NCI-H2196 treated with DMSO at 0.1 percent for 48 hours (cell line): ENCODE results near the gene ISCA2.
A peak's percentile ranks its signal among the peaks of the same experiment; 100 is the strongest.

Source experiments
- DNase-seq: peaks from one replicate; lab custom pipeline; 2025; ENCODE audit not compliant: unreplicated experiment; lab: John Stamatoyannopoulos, UW

ISCA2 gene

GRCh38 chr14:74507840-74508239 is 14.3 kb downstream of the ISCA2 start:
- no peak for DNase-seq

DNA sequence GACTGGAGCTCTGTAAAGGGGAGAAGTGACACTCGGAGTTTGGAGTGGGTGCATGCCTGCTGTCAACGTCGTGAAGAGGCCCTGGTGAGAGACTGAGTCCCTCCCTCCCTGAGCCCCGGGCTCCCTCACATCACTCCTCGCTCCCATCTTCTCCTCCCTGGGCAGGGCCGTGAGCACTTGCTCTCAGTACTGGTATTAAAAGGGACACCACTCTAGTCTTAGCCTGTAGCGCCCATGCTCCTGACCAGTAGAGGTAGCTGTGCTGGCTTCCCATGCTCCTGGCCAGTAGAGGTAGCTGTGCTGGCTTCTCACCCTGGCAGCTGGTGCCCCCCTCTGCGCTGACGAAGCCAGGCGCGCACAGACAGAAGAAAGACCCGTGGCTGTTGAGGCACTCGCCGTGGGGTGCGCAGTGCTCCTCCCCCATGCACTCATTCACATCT is 14.7 kb downstream of the ISCA2 start:
- no peak for DNase-seq

DNA sequence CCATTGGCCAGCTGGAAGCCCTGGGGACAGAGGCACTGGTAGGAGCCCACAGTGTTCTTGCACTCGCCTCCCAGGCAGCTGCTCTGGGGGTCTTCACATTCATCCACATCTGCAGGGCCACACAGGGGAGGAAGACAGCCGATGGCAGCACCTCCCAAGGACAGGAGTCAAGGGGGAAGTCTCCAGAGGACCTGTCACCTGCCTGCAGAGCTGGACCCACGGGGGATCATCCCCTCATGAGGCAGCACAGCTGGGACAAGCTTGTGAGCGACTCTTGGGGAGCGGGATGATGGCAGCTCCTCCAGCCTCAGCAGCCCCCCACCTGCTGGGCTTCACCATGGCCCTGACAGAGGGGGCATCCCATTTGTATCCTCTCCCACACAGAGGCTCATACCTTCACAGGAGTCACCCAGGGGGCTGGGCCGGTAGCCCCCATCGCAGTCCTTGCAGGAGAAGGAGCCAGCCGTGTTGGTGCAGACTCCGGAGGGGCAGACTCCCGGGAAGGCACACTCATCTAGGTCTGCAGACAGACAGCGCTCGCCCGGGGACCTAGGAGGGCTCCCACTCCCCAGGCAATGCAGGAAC is 15.4 kb downstream of the ISCA2 start:
- no peak for DNase-seq

- DNase-seq: no peak
Measured at GRCh38 chr14:74509587-74510222, 16.1 kb downstream of the ISCA2 start.

GRCh38 chr14:74510223-74510931 is 16.8 kb downstream of the ISCA2 start:
- DNase-seq: no peak

DNA sequence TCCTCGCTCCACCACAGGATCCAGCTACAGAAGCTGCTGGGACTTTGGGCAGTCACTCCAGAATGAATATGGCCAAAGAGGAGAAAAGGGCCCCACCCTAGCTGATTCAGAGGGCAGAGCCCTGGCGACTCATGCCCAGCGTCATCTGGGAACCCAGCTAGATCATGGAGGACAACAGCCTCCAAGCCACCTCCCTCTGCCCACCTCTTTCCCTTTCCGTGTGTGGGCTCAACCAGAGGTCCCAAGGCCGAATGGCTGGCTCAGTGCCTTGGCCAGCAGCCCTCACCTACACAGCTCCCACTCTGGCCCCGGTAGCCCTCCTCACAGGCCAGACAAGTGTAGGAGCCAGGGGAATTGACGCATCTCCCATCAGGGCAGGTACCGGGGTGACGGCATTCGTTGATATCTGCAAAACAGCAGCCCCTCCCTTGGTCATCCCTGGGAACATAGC is 17.4 kb downstream of the ISCA2 start:
- no peak for DNase-seq

DNA sequence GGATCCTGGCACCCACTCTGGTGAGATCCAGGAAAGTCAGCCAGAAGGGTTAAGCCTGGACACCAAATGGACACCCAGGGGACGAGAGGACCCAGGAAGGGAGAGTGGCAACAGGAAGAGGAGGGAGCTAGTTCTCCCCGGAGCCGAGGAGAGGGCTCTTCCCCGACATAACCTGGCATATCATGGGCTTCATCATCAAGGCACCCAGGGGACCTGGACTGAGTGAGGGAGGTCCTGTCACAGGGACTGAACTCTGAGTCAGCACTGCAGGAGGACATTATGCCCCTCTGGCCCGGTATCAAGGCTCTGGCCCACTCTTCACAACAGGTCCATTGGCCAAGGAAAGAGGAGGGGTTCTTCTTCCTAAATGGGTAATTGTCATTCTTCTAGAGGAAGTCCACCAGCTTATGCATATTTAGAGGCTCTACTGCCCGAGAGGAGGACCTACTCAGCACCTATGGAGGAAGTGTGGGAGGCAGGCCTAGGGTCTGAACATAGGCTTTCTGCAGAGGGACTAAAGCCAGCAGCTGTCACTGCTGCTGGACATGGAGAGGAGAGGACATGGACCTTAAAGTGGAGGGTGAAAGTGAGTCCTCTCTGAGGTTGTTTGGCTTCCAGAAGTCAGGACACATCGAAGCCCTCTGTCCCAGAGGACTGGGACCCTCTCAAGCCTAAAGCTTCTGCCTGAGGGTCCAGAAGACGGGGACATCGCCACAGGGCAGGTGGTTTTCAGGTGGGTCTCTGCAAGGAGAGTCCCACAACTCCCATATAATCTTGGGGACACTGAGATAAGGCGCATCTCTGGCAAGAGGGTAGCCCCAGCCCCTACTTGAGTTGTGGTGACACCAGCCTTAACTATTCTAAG is 18.6 kb downstream of the ISCA2 start:
- no peak for DNase-seq

GRCh38 chr14:74514471-74514941 is 20.9 kb downstream of the ISCA2 start:
- peak; percentile 11 for DNase-seq

DNA sequence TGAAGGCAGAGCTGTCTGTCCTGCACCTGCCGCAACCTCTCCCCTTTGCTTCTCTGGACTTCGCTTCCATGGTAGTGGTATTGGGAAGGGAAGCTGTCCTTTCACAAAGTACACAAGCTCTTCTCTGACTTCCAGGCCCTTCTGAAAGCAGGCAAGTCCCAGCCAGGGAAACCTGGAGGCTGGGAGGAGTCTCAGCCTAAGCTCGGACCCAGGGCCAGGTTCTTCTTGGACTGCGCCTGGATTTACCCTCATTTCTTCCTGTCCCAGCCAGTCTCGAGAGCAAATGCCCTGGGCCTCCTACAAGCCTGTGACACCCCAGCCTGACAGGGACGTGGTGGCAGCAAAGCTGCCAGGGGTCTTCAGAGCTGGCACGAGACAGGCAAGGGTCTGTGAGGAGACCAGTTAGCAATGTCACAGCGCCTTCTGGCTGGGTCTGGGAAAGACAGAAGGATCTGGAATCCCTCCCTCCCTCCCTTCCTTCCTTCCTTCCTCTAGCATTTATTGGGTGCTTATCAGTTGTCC is 22.4 kb downstream of the ISCA2 start:
- no peak for DNase-seq

GRCh38 chr14:74516451-74517160 is 23.0 kb downstream of the ISCA2 start:
- DNase-seq: no peak

GRCh38 chr14:74517731-74518130 is 24.2 kb downstream of the ISCA2 start:
- no peak for DNase-seq

DNA sequence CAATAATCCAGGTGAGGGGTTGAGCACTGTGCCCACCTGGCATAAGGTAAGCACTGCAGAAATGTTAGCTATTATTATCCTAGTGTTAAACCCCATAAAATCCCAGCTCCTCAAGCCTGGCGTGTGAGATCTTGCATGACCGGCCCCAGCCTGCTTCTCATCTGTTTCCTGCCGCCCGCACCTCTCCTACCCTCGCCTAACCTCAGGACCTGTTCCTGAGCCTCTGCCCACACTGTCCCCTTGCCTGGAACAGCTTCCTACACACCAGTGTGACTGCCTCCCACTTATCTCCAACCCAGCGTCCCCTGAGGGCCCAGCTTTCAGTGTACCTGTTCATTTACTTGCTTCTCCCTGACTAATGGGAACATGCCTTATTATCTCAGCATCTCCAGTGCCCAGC is 24.7 kb downstream of the ISCA2 start:
- DNase-seq: no peak

DNA sequence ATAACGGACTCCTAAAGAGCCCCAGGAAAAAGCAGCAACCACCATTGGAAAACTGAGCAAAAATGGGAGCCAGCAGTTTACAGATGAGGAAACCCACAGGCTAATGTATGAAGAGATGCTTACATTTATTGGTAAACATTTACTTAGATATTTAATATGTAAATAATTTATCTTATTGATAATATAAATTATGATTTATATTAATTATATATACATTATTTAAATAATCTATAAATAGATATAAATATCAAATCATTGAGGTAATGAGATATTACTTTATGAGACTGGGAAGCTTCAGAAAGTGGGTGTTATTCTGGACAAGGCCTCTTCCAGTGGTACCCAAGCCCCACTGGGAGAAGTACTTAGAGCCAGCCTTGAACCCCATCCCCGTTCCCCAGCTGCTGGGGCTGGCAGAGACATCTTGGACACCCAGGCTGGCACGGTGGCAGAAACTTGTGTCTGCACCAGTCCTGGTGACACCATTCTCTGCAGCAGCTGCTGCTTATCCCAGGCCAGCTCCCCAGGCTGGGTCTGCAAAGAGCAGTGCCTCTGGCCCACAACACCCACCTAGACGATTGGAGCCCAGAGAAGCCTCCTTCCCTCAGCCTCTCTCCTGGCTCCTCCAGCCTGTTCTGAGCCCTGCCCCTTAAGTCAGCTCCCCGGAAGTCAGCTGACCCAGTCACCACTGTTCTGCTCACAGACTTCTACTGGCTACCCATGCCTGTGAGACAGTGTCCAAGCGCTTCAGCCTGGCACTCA is 25.9 kb downstream of the ISCA2 start:
- no peak for DNase-seq

- no peak for DNase-seq
Measured at GRCh38 chr14:74521756-74522155, 28.2 kb downstream of the ISCA2 start.

DNA sequence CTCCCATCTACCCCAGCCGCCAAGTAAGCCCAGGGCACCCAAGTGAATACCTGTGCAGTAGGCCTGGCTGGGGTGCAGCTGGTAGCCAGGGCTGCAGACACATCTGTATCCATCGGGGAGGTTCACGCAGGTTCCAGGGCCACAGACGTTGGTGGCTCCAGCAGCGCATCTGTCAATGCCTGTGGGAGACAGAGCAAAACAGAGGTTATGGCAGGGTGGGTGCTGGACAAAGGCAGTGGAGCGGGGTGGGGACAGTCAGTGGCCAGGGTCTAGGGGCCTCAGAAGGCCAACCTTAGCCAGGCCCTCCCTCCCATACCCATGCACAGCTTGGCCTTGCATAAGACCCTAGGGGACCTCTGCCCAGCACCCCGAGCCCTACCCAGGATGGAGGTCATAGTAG is 29.2 kb downstream of the ISCA2 start:
- DNase-seq: no peak

GRCh38 chr14:74524076-74524811 is 30.7 kb downstream of the ISCA2 start:
- no peak for DNase-seq

DNA sequence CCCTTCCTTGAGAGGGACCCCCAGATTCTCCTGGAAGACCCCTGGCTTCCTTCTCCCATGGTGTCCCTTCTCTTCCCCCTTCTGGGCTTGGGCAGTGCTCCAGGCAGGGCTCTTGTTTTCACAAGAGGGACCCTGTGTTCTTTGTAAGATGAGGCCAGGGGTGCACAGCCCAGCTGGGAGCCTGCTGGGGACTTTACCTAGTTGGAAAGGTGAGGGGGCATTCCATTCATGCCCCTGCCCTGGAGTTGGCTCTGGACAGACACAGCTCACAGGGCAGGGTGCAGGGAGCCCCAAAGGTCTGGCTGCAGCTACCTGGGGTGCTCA is 31.2 kb downstream of the ISCA2 start:
- DNase-seq: no peak

- DNase-seq: no peak
Measured at GRCh38 chr14:74525361-74525851, 31.8 kb downstream of the ISCA2 start.
